Mesendoderm (in vitro differentiated cells): Measurements from ENCODE around the gene DDB1.

Experiments
- DNase-seq: peaks from one replicate; pipeline ENCODE4 v3.0.0; 2013
- H2AK5ac ChIP-seq: 2 replicates; pipeline ENCODE4 v1.6.1; 2013; ENCODE audit warnings: low read length, inconsistent platforms
- H2BK120ac ChIP-seq: 2 replicates; pipeline ENCODE4 v1.6.1; 2013; ENCODE audit warnings: low read depth, mild to moderate bottlenecking, low read length, moderate library complexity, mixed read lengths
- H2BK15ac ChIP-seq: replicated peaks from 2 replicates; pipeline ENCODE4 v1.6.1; 2013; ENCODE audit warnings: low read depth, mild to moderate bottlenecking, moderate library complexity
- H2BK5ac ChIP-seq: 2 replicates; pipeline ENCODE4 v1.6.1; 2013; ENCODE audit warnings: low read length, inconsistent platforms
- H3K18ac ChIP-seq: 2 replicates; pipeline ENCODE4 v1.6.1; 2013; ENCODE audit warnings: mild to moderate bottlenecking, low read length, mixed read lengths
- H3K23ac ChIP-seq: one replicate; pipeline ENCODE4 v1.6.1; 2013; ENCODE audit warnings: low read length
- H3K27ac ChIP-seq: 2 replicates; pipeline ENCODE4 v1.5.1; 2013; ENCODE audit warnings: low read depth, mild to moderate bottlenecking, inconsistent platforms, low read length, moderate library complexity
- H3K27me3 ChIP-seq: 2 replicates; pipeline ENCODE4 v1.6.1; 2013; ENCODE audit warnings: low read length, control low read depth, mild to moderate bottlenecking, inconsistent platforms; ENCODE audit not compliant: insufficient read depth, poor library complexity
- H3K36me3 ChIP-seq: 2 replicates; pipeline ENCODE4 v1.6.1; 2013; ENCODE audit warnings: low read length, inconsistent platforms; ENCODE audit not compliant: control insufficient read depth, insufficient read depth
- H3K4ac ChIP-seq: one replicate; pipeline ENCODE4 v1.6.1; 2013; ENCODE audit warnings: low read depth, mild to moderate bottlenecking, low read length, moderate library complexity
- H3K4me1 ChIP-seq: 2 replicates; pipeline ENCODE4 v1.6.1; 2013; ENCODE audit warnings: low read depth, low read length, inconsistent platforms; ENCODE audit not compliant: control insufficient read depth
- H3K4me2 ChIP-seq: 2 replicates; pipeline ENCODE4 v1.6.1; 2013; ENCODE audit warnings: low read length
- H3K4me3 ChIP-seq: 2 replicates; pipeline ENCODE4 v1.5.1; 2013; ENCODE audit warnings: mild to moderate bottlenecking, low read length
- H3K56ac ChIP-seq: one replicate; pipeline ENCODE4 v1.6.1; 2013; ENCODE audit warnings: low read length
- H3K79me1 ChIP-seq: 2 replicates; pipeline ENCODE4 v1.6.1; 2013; ENCODE audit warnings: low read length, inconsistent platforms
- H3K79me2 ChIP-seq: 2 replicates; pipeline ENCODE4 v1.6.1; 2013; ENCODE audit warnings: mild to moderate bottlenecking, low read length; ENCODE audit not compliant: control insufficient read depth, insufficient read depth
- H3K9ac ChIP-seq: 2 replicates; pipeline ENCODE4 v1.6.1; 2013; ENCODE audit warnings: low read length, inconsistent platforms
- H4K5ac ChIP-seq: one replicate; pipeline ENCODE4 v1.6.1; 2013; ENCODE audit warnings: low read length
- H4K8ac ChIP-seq: one replicate; pipeline ENCODE4 v1.6.1; 2013; ENCODE audit warnings: low read depth, mild to moderate bottlenecking, control low read depth, low read length, moderate library complexity
- WGBS: extraction: QIAGEN DNeasy Blood & Tissue Kit; methylation state at CpG from one replicate; pipeline ENCODE4 v1.1.7; 2013; ENCODE audit warnings: low lambda C conversion rate, missing lambda C conversion rate; ENCODE audit not compliant: insufficient coverage; ENCODE audit errors: extremely low coverage; 5-methylcytosine and 5-hydroxymethylcytosine counted together

Gene DDB1

GRCh38 chr11:61364012-61364675 is 31.2 kb upstream of the DDB1 start:
- DNase-seq = no peak
- Histone ChIP-seq H3K79me1 (peaks cover 11% of the 10 kb centered on the region), H2AK5ac (no peak overlapping the region), H2BK15ac (no peak overlapping the region), H3K27me3 (no peaks in the 10 kb centered on the region), H3K9ac (no peak overlapping the region), H2BK120ac (no peak overlapping the region), H3K4ac (no peak overlapping the region), H3K4me2 (no peak overlapping the region), H3K4me1 (no peaks in the 10 kb centered on the region), H3K79me2 (peaks cover 18% of the 10 kb centered on the region), H3K23ac (no peak overlapping the region), H3K4me3 (no peak overlapping the region), H4K5ac (no peak overlapping the region), H3K36me3 (peaks cover 19% of the 10 kb centered on the region), H3K27ac (no peak overlapping the region), H2BK5ac (no peak overlapping the region), H4K8ac (no peak overlapping the region), H3K18ac (no peak overlapping the region), H3K56ac (no peak overlapping the region)
- no CpG with 5 or more reads among the region's 5 CpGs for WGBS

- H3K4ac ChIP-seq = peak overlapping the region; percentile 49
- peak overlapping the region; percentile 95 for H3K56ac ChIP-seq
- no peak for DNase-seq
- no CpG with 5 or more reads among the region's 12 CpGs for WGBS
- no peak overlapping the region for H2BK120ac ChIP-seq
- H3K27me3 ChIP-seq = no peaks in the 10 kb centered on the region
- H3K79me1 ChIP-seq = peaks cover 11% of the 10 kb centered on the region
- H2AK5ac ChIP-seq = peak overlapping the region; percentile 6
- H4K8ac ChIP-seq = no peak overlapping the region
- H3K27ac ChIP-seq = no peak overlapping the region
- peak overlapping the region; percentile 66 for H2BK5ac ChIP-seq
- peaks cover 18% of the 10 kb centered on the region for H3K79me2 ChIP-seq
- peaks cover 12% of the 10 kb centered on the region for H3K36me3 ChIP-seq
- peak overlapping the region; percentile 79 for H3K4me3 ChIP-seq
- no peak overlapping the region for H2BK15ac ChIP-seq
- H3K18ac ChIP-seq = peak overlapping the region; percentile 62
- no peaks in the 10 kb centered on the region for H3K4me1 ChIP-seq
- H3K4me2 ChIP-seq = peak overlapping the region; percentile 51
- H3K9ac ChIP-seq = peak overlapping the region; percentile 92
- H3K23ac ChIP-seq = no peak overlapping the region
- H4K5ac ChIP-seq = no peak overlapping the region
Measured at GRCh38 chr11:61362542-61362875, 29.6 kb upstream of the DDB1 start.

GRCh38 chr11:61361741-61362541 is 29.0 kb upstream of the DDB1 start, which contains the start of the genes CYB561A3 and TMEM138:
TSS of gene CYB561A3 (minus strand) at chr11:61361882. CDS start at chr11:61356713, 5,169 bp downstream.
TSS of gene TMEM138 (plus strand) at chr11:61362374. CDS start at chr11:61364391, 2,017 bp downstream.
- Histone ChIP-seq H3K27me3 (no peaks in the 10 kb centered on the region), H2AK5ac (peak within 1 kb of the TSS; percentile 65), H3K4me3 (peak within 1 kb of the TSS; percentile 95), H2BK120ac (no peak within 1 kb of the TSS), H3K27ac (peak within 1 kb of the TSS; percentile 97), H3K4me1 (no peaks in the 10 kb centered on the region), H2BK5ac (peak within 1 kb of the TSS; percentile 74), H2BK15ac (no peak within 1 kb of the TSS), H3K4ac (peak within 1 kb of the TSS; percentile 76), H3K79me1 (peaks cover 11% of the 10 kb centered on the region), H4K5ac (peak within 1 kb of the TSS; percentile 40), H3K56ac (peak within 1 kb of the TSS; percentile 95), H4K8ac (peak within 1 kb of the TSS; percentile 82), H3K18ac (peak within 1 kb of the TSS; percentile 85), H3K4me2 (peak within 1 kb of the TSS; percentile 97), H3K23ac (peak within 1 kb of the TSS; percentile 34), H3K9ac (peak within 1 kb of the TSS; percentile 92), H3K36me3 (peaks cover 10% of the 10 kb centered on the region), H3K79me2 (peaks cover 18% of the 10 kb centered on the region)
- WGBS = no CpG with 5 or more reads among the region's 63 CpGs
- DNase-seq = peak; percentile 97

GRCh38 chr11:61361237-61361740 is 28.4 kb upstream of the DDB1 start:
- Histone ChIP-seq H3K4me2 (peak overlapping the region; percentile 97), H2BK120ac (no peak overlapping the region), H4K5ac (peak overlapping the region; percentile 40), H3K56ac (peak overlapping the region; percentile 95), H4K8ac (no peak overlapping the region), H3K27me3 (no peaks in the 10 kb centered on the region), H2BK5ac (peak overlapping the region; percentile 51), H3K27ac (peak overlapping the region; percentile 97), H3K4ac (no peak overlapping the region), H3K4me3 (peak overlapping the region; percentile 95), H3K79me2 (peaks cover 18% of the 10 kb centered on the region), H3K79me1 (peaks cover 11% of the 10 kb centered on the region), H3K9ac (peak overlapping the region; percentile 81), H2BK15ac (no peak overlapping the region), H3K36me3 (peaks cover 6% of the 10 kb centered on the region), H3K18ac (no peak overlapping the region), H2AK5ac (peak overlapping the region; percentile 65), H3K4me1 (no peaks in the 10 kb centered on the region), H3K23ac (no peak overlapping the region)
- no CpG with 5 or more reads among the region's 22 CpGs for WGBS
- peak; percentile 8 for DNase-seq

- Histone ChIP-seq H3K4me3 (no peak overlapping the region), H3K4me1 (no peaks in the 10 kb centered on the region), H3K18ac (no peak overlapping the region), H3K27ac (no peak overlapping the region), H3K23ac (no peak overlapping the region), H2BK120ac (no peak overlapping the region), H3K4ac (no peak overlapping the region), H4K8ac (no peak overlapping the region), H2BK15ac (no peak overlapping the region), H2BK5ac (no peak overlapping the region), H3K79me2 (peaks cover 18% of the 10 kb centered on the region), H3K27me3 (no peaks in the 10 kb centered on the region), H3K4me2 (no peak overlapping the region), H3K36me3 (peaks cover 4% of the 10 kb centered on the region), H3K56ac (no peak overlapping the region), H2AK5ac (no peak overlapping the region), H3K79me1 (peaks cover 9% of the 10 kb centered on the region), H4K5ac (no peak overlapping the region), H3K9ac (no peak overlapping the region)
- DNase-seq = no peak
- whole genome bisulfite sequencing = no CpG with 5 or more reads among the region's 6 CpGs
Measured at GRCh38 chr11:61359516-61359915, 26.6 kb upstream of the DDB1 start.
